GM19438 (cell line): Measurements from ENCODE around the gene DOCK6.

Experiments
- ATAC-seq: cut with Tn5 transposase; IDR thresholded peaks from one replicate; pipeline ENCODE4 v1.9.1; 2021; ENCODE audit warnings: low read depth; ENCODE audit not compliant: unreplicated experiment

DOCK6 gene

GRCh38 chr19:11226716-11227166, 35.6 kb downstream of the DOCK6 start:
- ATAC-seq = no peak

DNA sequence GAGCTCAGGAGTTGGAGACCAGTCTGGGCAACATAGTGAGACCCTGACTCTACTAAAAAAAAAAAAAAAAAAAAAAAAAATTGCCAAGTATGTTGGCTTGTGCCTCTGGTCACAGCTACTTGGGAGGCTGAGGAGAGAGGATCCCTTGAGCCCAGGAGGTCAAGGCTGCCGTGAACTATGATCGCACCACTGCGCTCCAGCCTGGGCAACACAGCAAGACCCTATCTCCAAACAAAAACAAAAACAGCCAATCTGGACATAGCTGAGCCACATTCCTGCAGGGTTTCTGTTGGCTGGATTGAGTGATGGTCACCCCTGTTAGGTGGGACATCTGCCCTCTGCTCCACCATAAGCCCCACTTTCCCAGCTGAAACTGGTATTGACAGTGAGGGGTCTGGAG, 36.5 kb downstream of the DOCK6 start:
- no peak for ATAC-seq

DNA sequence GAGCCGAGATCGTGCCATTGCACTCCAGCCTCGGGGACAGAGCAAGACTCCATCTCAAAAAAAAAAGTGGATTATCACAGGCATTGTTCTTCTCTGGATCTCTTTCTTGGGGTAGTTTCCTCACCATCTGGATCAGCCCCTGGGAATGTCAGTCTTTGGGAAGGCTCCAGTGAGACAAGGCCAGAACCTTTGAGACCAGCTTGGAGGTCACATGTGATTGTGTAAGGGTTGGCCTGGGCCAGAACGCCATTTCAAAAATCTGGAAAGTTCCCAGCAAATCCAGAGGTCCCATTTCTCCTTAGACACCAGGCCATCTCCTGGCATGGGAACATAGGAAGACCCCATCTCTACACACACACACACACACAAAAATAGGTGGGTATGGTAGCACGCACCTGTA, 37.2 kb downstream of the DOCK6 start:
- ATAC-seq = no peak

DNA sequence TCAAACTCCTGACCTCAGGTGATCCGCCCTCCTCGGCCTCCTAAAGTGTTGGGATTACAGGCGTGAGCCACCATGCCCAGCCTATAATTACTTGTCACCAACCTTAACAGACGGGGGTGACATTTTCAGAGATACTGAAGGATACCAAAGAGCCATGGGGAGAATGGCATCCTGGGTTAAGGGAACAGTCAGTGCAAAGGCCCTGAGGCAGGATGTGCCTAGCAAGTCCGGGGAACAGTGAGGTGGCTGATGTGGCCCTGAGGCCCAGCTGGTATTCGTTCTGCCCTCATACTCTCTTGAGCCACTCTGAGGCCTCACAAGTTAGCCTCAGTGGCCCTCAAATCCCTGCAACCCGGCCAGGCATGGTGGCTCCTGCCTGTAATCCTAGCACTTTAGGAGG, 37.9 kb downstream of the DOCK6 start:
- ATAC-seq = no peak

DNA sequence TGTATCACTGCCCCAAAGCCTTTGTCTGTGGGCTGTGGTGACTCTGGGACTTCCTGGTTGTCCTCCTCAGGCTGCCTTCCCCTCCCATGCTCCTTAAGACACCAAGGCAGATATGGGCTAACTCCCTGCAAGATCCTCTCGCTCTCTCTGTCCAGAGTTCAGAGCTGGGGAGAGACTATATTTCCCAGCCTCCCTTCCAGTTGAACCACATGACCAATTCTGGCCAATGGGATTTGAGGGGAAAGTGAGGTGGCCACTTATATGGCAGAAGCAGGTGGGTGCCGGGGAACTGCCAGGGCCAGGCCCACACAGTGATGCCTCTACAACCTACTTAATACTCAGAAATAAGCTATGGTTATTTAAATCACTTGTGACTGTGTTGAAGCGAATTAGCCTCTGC, 39.1 kb downstream of the DOCK6 start:
- ATAC-seq = no peak

GRCh38 chr19:11221082-11221598, 41.2 kb downstream of the DOCK6 start:
- ATAC-seq = no peak

DNA sequence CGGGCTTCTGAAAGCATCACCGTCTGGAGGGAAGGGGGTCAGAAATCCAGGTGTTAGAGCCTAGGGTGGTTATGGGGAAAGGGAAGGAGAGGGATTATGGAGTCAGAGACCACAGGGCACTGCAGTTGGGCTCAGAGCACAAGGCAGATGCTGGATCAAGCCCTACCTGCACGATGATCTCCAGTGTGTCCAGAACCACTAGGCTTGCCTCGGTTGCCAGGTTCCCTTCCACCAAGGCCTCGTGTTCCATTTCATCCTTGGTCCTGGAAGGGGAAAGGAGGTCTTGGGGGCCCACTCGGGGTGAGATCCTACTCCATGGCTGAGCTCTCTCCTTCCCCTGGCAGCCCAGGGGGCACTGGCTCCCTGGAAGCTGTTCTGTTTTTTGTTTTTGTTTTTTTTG, 47.9 kb downstream of the DOCK6 start:
- no peak for ATAC-seq

GRCh38 chr19:11210656-11210928, 51.7 kb downstream of the DOCK6 start:
- no peak for ATAC-seq

DNA sequence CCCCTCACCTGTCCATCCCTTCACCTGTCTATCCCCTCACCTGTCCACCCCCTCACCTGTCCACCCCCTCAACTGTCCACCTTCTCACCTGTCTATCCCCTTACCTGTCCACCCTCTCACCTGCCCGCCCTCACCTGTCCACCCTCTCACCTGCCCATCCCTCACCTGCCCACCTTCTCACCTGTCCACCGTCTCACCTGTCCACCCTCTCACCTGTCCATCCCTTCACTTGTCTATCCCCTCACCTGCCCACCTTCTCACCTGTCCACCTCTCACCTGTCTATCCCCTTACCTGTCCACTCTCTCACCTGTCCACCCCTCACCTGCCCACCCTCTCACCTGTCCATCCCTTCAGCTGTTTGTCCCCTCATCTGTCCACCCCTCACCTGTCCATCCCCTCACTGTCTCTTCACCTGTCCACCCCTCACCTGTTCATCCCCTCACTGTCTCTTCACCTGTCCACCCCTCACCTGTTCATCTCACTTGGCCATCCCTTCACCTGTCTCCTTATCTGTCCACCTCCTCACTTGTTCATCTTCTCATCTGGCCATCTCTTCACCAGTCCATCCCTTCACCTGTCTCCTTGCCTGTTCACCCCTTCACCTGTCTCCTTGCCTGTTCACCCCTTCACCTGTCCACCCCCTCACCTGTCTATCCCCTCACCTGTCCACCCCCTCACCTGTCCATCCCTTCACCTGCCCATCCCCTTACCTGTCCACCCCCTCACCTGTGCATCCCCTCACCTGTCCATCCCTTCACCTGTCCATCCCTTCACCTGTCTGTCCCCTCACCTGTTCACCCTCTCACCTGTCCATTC, 52.3 kb downstream of the DOCK6 start:
- ATAC-seq = no peak

DNA sequence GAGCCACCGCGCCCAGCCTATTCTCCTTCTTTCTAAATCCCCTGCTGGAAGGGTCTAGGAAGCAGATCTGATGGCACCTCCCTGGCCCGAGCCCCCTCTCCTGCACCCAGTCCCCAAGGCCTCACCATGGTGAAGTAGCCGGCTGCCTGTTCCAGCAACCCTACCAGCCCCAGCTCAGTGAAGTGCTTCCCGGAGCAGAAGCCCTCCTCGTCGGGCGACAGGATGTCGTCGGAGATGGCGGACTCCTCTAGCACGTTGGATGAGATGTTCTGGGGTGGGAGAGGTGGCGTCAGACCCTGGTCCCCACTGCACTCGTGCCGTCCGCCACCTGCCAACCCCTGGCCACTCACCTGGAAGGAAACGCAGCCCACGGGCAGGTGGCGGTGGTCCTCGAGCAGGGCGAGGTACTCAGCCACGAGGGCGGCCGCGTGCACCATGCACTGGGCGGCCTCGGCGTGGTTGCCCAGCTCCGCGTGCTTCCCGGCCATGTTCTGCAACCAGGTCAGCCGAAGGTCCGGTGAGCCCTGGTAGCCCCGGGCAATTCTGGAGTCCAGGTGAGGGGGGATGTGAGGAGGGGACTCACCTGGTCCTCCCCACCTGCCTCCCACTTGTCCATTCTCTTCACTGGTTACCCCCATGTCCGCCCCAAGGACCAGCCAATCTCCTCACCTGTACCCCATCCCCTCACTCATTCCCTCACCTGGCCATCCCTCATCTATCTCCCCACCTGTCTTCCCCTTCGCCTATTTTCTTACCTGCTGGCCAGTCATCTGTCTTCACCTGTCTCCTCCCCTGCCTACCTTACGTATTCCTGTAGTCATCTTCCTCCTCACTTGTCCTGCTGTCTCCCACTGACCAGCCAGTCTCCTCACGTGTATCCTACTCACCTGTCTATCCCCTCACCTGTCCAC, 53.5 kb downstream of the DOCK6 start:
- ATAC-seq = no peak

GRCh38 chr19:11205939-11206570, 56.3 kb downstream of the DOCK6 start:
- no peak for ATAC-seq

DNA sequence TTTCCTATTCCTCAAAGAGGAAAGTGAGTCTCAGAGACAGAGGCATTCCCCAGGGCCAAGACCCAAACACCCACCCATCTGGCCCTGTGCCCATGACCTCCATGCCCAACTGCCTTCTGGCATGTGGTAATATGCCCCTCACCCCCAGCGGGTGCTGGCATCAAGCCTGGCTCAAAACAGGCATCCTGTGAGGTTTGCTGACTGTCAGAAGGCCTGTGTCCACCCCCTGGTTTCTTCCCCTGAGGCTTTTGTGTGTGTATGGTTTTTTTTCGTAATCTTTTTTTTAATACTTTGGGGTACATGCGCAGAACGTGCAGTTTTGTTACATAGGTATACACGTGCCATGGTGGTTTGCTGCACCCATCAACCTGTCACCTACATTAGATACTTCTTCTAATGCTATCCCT, 57.4 kb downstream of the DOCK6 start:
- no peak for ATAC-seq

DNA sequence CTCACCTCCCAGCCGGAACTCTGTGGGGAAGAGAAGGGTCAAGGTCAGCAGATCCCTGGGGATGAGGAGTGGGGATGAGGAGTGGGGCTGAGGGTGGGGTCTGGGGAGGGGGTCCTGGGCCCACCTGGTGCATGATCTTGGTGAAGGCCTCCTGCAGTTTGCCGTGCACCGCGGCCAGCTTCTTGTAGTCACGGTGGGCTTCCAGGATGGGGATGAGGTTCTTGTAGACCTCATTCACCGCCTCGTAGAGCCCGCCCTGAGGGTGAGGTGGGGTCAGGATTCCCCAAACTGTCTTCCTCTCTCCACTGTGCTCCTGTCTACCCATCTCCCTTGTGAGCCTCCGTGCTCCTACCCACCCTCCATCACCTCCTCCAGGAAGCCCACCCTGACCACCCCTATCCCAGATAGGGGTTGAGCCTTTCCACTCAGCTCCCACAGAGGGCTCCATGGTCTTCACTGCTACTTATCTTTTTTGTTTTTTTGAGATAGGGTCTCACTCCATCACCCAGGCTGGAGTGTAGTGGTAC, 58.2 kb downstream of the DOCK6 start:
- no peak for ATAC-seq

DNA sequence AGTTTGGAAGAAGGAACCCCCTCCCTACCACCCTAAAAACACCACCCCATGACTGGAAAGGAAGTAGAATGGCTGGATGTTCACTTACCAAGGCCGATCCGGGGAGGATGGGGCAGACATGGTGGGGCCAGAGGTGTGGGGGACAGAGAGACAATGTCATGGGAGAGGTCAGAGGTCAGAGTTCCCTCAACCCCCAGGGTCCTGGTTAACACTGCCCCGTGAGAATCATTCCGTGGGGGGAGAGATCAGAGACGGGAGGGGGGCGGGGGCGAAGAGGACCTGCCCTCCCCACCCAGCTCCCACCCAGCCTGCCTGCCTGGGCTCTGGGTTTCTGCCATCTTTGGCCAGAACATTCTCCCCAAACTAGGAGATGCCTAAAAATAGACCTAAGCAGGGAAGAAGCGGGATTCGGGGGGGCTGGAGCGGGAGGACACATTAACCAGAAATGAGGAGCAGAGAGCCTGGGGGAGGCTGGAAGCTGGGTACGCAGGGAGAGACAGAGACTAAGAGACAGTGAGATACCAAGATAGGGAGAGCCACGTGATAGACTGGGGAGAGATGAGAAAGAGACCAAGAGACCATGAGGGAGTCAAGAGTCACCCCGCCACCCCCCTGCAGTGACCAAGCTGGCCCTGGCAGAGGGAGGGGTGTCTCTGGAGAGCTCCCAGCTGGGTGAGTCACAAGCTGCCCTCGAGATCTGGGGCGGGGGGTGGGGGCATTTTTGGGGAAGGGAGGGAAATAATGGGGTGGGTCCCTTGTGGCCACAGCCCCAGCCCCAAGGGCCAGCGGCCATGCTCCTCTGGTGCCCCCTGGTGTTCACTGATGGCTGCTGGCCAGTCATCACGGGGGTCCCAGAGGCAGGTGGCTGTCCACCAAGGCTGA, 58.9 kb downstream of the DOCK6 start:
- no peak for ATAC-seq

- no peak for ATAC-seq
Observed at GRCh38 chr19:11202488-11203193, 59.7 kb downstream of the DOCK6 start.

DNA sequence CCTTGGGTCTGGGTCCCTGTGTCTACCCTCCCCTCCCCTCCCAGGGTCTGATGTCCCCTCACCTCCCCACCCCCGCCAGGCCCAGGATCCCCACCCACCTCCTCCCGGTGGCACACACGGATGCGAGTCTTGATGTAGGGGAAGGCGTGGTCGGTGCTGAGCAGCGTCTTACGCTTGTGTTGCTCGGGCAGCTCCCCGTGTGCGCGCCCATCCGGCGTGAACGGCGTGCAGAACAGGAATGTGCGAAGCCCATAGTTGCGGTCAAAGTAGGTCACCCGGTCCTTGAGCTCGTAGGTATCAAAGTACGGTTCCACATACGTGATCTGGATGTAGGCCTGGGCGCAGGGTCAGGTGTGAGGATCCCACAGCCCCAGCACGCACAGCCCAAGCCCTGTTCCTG, 60.5 kb downstream of the DOCK6 start:
- no peak for ATAC-seq

DNA sequence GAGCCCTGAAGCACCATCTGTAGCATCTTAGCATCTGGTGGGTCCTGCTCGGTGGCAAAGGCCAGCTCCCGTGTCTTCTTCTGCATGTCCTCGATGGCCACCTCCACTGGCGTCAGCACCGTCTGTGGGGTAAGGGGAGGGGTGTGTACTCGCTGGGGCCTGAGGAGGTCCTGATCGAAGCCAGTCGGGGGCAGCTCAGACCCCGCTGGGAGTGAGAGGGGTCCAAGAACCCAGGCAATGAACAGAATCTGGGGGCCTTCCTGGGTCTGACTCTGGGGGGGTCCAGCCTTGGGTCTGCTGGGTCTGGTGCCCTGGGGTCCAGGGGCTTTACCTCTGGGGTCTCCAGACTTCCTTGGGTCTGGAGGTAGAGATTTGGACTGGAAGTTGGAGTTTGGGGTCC, 61.4 kb downstream of the DOCK6 start:
- no peak for ATAC-seq

DNA sequence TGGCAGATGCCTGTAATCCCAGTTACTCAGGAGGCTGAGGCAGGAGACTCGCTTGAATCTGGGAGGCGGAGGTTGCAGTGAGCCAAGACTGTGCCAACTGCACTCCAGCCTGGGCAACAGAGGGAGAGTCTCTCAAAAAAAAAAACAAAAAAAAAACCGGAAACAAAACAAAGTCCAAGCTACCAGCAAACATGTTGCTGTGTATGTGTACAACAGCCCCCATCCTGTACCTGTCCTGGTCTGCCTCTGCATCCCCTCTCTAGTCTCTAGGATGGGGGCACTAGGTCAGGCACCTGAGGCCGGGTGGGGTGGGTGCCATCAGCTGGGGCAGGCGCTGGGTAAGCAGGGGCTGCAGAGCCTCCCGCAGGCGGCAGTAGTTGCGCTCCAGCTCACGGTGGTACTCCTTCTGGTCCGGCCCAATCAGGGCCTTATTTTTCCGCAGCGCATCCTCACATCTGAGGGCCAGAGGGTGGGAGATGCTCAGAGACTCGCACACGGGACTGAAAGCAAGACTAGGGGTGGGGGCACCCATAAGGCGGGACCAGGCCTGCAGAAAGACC, 62.2 kb downstream of the DOCK6 start:
- no peak for ATAC-seq

GRCh38 chr19:11199517-11199916, 62.8 kb downstream of the DOCK6 start:
- ATAC-seq = no peak
